Measurements from ENCODE around the gene KIRREL1.

The KIRREL1 gene

DNA sequence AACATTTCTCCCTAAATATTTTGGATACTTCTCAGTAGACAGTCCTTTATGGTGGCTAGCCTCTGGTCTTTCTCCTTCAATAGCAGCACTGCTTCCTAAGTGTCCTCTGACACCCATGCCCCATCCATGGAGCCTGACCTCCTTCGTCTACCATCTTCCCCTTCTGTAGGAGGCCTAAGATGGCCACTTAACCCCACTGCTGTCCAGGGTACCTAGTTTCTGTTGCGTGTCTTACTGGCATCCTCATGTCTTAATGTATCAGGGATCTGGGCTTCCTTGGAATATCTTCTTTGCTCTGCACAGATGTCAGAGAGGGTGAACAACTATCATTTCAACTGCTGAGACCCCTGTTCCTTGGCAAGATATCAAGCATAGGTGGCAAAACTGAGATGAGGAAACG is 5.4 kb upstream of the KIRREL1 start:
- DNase-seq (ENCODE audit: extremely low read depth, low read depth) = no peak
- TF ChIP-seq, protein P1, sequence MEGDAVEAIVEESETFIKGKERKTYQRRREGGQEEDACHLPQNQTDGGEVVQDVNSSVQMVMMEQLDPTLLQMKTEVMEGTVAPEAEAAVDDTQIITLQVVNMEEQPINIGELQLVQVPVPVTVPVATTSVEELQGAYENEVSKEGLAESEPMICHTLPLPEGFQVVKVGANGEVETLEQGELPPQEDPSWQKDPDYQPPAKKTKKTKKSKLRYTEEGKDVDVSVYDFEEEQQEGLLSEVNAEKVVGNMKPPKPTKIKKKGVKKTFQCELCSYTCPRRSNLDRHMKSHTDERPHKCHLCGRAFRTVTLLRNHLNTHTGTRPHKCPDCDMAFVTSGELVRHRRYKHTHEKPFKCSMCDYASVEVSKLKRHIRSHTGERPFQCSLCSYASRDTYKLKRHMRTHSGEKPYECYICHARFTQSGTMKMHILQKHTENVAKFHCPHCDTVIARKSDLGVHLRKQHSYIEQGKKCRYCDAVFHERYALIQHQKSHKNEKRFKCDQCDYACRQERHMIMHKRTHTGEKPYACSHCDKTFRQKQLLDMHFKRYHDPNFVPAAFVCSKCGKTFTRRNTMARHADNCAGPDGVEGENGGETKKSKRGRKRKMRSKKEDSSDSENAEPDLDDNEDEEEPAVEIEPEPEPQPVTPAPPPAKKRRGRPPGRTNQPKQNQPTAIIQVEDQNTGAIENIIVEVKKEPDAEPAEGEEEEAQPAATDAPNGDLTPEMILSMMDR (IDR thresholded peaks at IDR 0.05; ENCODE audit: low read depth, low read length) = no peak

- no peak for DNase-seq (ENCODE audit: extremely low read depth, low read depth)
Observed at GRCh38 chr1:157992031-157992832, 1.2 kb upstream of the KIRREL1 start.

GRCh38 chr1:157992833-157993146 is 655 bp upstream of the KIRREL1 start:
- TF ChIP-seq, protein P1 (IDR thresholded peaks at IDR 0.05; ENCODE audit: low read depth, low read length) = no peak
- DNase-seq (ENCODE audit: extremely low read depth, low read depth) = no peak

More at GRCh38 chr1:157992031-157992832, 1.2 kb upstream of the KIRREL1 start:
- TF ChIP-seq, protein P1 (IDR thresholded peaks at IDR 0.05; ENCODE audit: low read depth, low read length) = no peak; the same call in none of the 2 replicates

- DNase-seq (ENCODE audit: extremely low read depth, low read depth) = no peak
- TF ChIP-seq, protein P1 (IDR thresholded peaks at IDR 0.05; ENCODE audit: low read depth, low read length) = peak; percentile 16
Observed at GRCh38 chr1:157993918-157994605, 617 bp downstream of the KIRREL1 start.

DNA sequence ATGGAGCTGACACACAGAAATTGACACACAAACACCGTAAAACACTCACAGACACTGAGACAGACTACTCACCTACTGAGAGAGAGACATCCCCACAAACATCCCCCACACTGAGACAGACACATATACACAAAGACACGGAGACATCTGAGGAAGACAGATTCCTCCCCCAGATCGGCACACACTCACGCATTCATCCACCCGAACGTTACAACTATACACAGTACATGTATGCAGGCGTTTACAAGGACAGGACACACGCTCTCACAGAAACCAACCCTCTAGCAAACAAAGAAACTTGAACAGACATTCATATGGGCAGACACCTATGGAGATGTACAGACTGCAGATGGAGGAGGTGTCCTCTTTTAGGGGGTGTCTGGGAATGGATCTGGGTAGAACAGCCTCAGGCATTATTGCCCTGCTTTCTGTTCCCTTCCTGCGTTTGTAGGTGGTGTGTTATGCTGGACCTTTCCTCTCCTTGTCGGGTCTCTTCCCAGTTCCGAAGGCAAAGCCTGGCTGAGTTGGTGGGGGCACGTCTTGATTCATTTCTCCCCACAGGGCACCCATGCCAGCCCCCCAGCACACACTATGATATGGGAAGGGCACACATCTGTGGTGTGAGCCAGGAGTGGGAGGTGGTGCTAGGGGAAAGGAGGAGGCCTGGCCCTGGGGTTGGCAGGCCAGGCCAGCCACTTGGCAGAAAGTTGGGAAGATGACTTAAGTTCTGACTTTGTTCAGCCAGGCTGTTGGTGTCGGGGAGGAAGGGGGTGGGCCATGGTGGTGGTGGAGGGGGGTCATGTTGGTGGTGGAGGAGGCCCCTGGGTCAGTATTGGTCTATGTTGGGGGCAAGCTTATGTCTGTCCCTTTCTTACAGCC is 1.5 kb downstream of the KIRREL1 start:
- no peak for DNase-seq (ENCODE audit: extremely low read depth, low read depth)
- TF ChIP-seq, protein P1 (IDR thresholded peaks at IDR 0.05; ENCODE audit: low read depth, low read length) = no peak

- no peak for DNase-seq (ENCODE audit: extremely low read depth, low read depth)
- TF ChIP-seq, protein P1 (IDR thresholded peaks at IDR 0.05; ENCODE audit: low read depth, low read length) = peak; percentile 32
Observed at GRCh38 chr1:157995583-157996169, 2.2 kb downstream of the KIRREL1 start.

Measured in AG09319 (cell line).